MM.1S (cell line): ENCODE results near the gene FANCE.

Experiments used
- DNase-seq: peaks from one replicate; pipeline ENCODE4 v3.0.0-alpha.2; 2015
- H2AFZ ChIP-seq: fragments of 300-600 bp; sonication (generic); 2 replicates; pipeline ENCODE4 v1.6.0; 2016; ENCODE audit warnings: antibody characterized with exemption, low read length
- H3F3A ChIP-seq: fragments of 300-600 bp; sonication (generic); 2 replicates; pipeline ENCODE4 v1.6.1; 2016; ENCODE audit warnings: mild to moderate bottlenecking, antibody characterized with exemption, low read length, moderate library complexity, mixed read lengths; ENCODE audit not compliant: insufficient read depth
- H3K27ac ChIP-seq: fragments of 300-600 bp; sonication (generic); 2 replicates; pipeline ENCODE4 v1.5.1; 2016; ENCODE audit warnings: mild to moderate bottlenecking, low read length
- H3K27me3 ChIP-seq: fragments of 300-600 bp; sonication (generic); replicated peaks from 2 replicates; pipeline ENCODE4 v1.6.0; 2016; ENCODE audit warnings: low read length; ENCODE audit not compliant: insufficient read depth
- H3K36me3 ChIP-seq: fragments of 300-600 bp; sonication (generic); replicated peaks from 2 replicates; pipeline ENCODE4 v1.6.1; 2016; ENCODE audit warnings: mild to moderate bottlenecking, low read length, mixed read lengths; ENCODE audit not compliant: insufficient read depth
- H3K4me1 ChIP-seq: fragments of 300-600 bp; sonication (generic); 2 replicates; pipeline ENCODE4 v1.6.1; 2016; ENCODE audit warnings: low read length, mixed read lengths
- H3K4me2 ChIP-seq: fragments of 300-600 bp; sonication (generic); 2 replicates; pipeline ENCODE4 v1.6.0; 2016; ENCODE audit warnings: low read depth, low read length
- H3K4me3 ChIP-seq: fragments of 300-600 bp; sonication (generic); 2 replicates; pipeline ENCODE4 v1.5.1; 2016; ENCODE audit warnings: low read length, mixed read lengths
- H3K79me2 ChIP-seq: fragments of 300-600 bp; sonication (generic); 2 replicates; pipeline ENCODE4 v1.6.1; 2016; ENCODE audit warnings: mixed run types, low read length, mixed read lengths
- H3K9ac ChIP-seq: fragments of 300-600 bp; sonication (generic); 2 replicates; pipeline ENCODE4 v1.6.1; 2016; ENCODE audit warnings: low read length, mixed read lengths
- H3K9me2 ChIP-seq: fragments of 300-600 bp; sonication (generic); replicated peaks from 2 replicates; pipeline ENCODE4 v1.6.1; 2016; ENCODE audit warnings: mild to moderate bottlenecking, low read length, mixed read lengths; ENCODE audit not compliant: insufficient read depth
- H3K9me3 ChIP-seq: fragments of 300-600 bp; sonication (generic); replicated peaks from 2 replicates; pipeline ENCODE4 v1.6.1; 2016; ENCODE audit warnings: mild to moderate bottlenecking, low read length, mixed read lengths; ENCODE audit not compliant: insufficient read depth
- H4K20me1 ChIP-seq: fragments of 300-600 bp; sonication (generic); 2 replicates; pipeline ENCODE4 v1.6.1; 2016; ENCODE audit warnings: mild to moderate bottlenecking, low read length, moderate library complexity, mixed read lengths; ENCODE audit not compliant: insufficient read depth
- CTCF ChIP-seq: fragments of 300-600 bp; sonication (generic); IDR thresholded peaks from 2 replicates; pipeline ENCODE4 v1.5.1; 2016; ENCODE audit warnings: antibody characterized with exemption, low read length, mixed read lengths
- EZH2 ChIP-seq: fragments of 300-600 bp; sonication (generic); optimal IDR thresholded peaks from 2 replicates; pipeline ENCODE3; 2017; ENCODE audit warnings: low read depth, mild to moderate bottlenecking, antibody characterized with exemption, low read length, mixed read lengths
- EZH2phosphoT487 ChIP-seq: fragments of 300-600 bp; sonication (generic); IDR thresholded peaks from 2 replicates; pipeline ENCODE4 v1.6.1; 2018; ENCODE audit warnings: antibody characterized with exemption, low read length

The FANCE gene, protein sequence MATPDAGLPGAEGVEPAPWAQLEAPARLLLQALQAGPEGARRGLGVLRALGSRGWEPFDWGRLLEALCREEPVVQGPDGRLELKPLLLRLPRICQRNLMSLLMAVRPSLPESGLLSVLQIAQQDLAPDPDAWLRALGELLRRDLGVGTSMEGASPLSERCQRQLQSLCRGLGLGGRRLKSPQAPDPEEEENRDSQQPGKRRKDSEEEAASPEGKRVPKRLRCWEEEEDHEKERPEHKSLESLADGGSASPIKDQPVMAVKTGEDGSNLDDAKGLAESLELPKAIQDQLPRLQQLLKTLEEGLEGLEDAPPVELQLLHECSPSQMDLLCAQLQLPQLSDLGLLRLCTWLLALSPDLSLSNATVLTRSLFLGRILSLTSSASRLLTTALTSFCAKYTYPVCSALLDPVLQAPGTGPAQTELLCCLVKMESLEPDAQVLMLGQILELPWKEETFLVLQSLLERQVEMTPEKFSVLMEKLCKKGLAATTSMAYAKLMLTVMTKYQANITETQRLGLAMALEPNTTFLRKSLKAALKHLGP

GRCh38 chr6:35452183-35453090 lies at the start of gene FANCE:
Gene FANCE (plus strand): TSS chr6:35452338. CDS start chr6:35452546, 208 bp downstream.
- H3K4me2 ChIP-seq: peak within 1 kb of the TSS; percentile 99
- peak; percentile 92 for DNase-seq
- H3F3A ChIP-seq: no peaks in the 10 kb centered on the region
- H2AFZ ChIP-seq: peak within 1 kb of the TSS; percentile 92
- peak within 1 kb of the TSS; percentile 55; the same call in 1 of the 2 replicates for H3K27ac ChIP-seq
- TF ChIP-seq EZH2: no peak
- no peak for TF ChIP-seq EZH2phosphoT487
- no peak for TF ChIP-seq CTCF
- H3K9ac ChIP-seq: peak within 1 kb of the TSS; percentile 73
- no peaks in the 10 kb centered on the region for H3K9me2 ChIP-seq
- H3K9me3 ChIP-seq: no peaks in the 10 kb centered on the region
- H3K27me3 ChIP-seq: peaks cover 13% of the 10 kb centered on the region; the same call in 1 of the 2 replicates
- H3K79me2 ChIP-seq: 0 out of 2 replicates have a peak, but pooled peaks cover 4% of the 10 kb centered on the region
- H3K4me3 ChIP-seq: peak within 1 kb of the TSS; percentile 87
- H3K36me3 ChIP-seq: no peaks in the 10 kb centered on the region
- H3K4me1 ChIP-seq: peaks cover 15% of the 10 kb centered on the region
- no peaks in the 10 kb centered on the region for H4K20me1 ChIP-seq

- Histone ChIP-seq H3K4me2 (no peak overlapping the region), H3F3A (no peaks in the 10 kb centered on the region), H3K27me3 (no peaks in the 10 kb centered on the region), H4K20me1 (peaks cover 3% of the 10 kb centered on the region; the same call in 1 of the 2 replicates), H3K79me2 (no peaks in the 10 kb centered on the region), H3K9ac (no peak overlapping the region), H3K4me3 (no peak overlapping the region), H3K27ac (no peak overlapping the region), H3K9me2 (no peaks in the 10 kb centered on the region), H3K36me3 (no peaks in the 10 kb centered on the region), H3K4me1 (peaks cover 15% of the 10 kb centered on the region), H3K9me3 (no peaks in the 10 kb centered on the region), H2AFZ (no peak overlapping the region)
- no peak for DNase-seq
- TF ChIP-seq EZH2 (no peak), EZH2phosphoT487 (no peak), CTCF (no peak)
Observed at GRCh38 chr6:35402856-35403191, 49.3 kb upstream of the FANCE start.

DNA sequence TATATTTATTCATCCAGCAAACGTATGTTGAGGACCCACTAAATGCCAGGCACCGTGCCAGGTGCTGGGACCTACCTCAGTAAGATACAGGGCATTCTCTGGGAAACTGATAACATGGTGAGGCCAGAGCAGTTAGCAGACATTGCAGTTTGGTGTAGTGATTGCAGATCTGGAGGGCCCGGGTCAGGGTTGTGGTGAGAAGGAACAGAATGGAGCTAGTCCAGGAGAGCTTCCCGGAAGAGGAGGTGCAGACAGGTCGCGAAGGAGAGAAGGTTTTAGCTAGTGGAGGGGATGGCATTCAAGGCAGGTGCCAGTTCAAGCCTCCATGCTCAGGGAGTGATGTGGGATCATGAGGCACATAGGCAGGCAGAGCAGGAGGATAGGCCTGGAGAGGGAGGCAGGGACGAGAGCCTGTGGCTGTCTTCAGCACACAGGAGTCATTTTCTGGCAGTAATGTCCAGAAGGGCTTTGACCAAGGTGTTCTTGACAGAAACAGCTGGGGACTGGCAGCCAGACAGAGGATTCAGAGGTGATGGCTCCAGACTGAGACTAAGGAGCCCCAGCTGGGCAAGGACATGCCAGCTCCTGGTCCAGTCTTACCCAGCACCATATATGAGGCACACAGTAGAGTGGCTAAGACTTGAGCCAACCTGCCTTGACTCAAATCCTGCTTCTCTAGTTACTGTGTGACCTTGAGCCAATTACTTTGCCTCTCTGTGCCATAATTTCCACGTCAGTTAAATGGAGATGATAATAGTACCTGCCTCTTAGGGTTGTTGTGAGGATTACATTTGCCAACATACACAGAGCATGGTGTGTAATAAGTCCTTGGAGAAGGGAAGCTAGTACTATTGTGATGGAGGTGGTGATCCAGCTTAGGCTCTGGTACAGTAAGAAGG lies 48.3 kb upstream of the FANCE start:
- H3K79me2 ChIP-seq: no peaks in the 10 kb centered on the region
- H3K9me2 ChIP-seq: no peaks in the 10 kb centered on the region
- no peaks in the 10 kb centered on the region for H3F3A ChIP-seq
- H3K9ac ChIP-seq: no peak overlapping the region
- no peaks in the 10 kb centered on the region for H3K27me3 ChIP-seq
- no peaks in the 10 kb centered on the region for H3K9me3 ChIP-seq
- H2AFZ ChIP-seq: no peak overlapping the region
- H3K36me3 ChIP-seq: no peaks in the 10 kb centered on the region
- peaks cover 3% of the 10 kb centered on the region; the same call in 1 of the 2 replicates for H4K20me1 ChIP-seq
- no peak overlapping the region for H3K4me3 ChIP-seq
- peaks cover 15% of the 10 kb centered on the region for H3K4me1 ChIP-seq
- no peak for DNase-seq
- no peak overlapping the region for H3K4me2 ChIP-seq
- H3K27ac ChIP-seq: no peak overlapping the region
- TF ChIP-seq CTCF (no peak), EZH2phosphoT487 (no peak), EZH2 (no peak)
